ENCODE data around the gene NRIP1. TPM values are rescaled to one million over a fixed set of nuclear protein-coding genes. Genes with fewer than 3 reads are reported as not detected.

NRIP1 gene
- total RNA-seq, 1 donor from 2014 or later, result 84.6 TPM

- DNase-seq (ENCODE audit: low read depth), result no peak
Observed at GRCh38 chr21:15006594-15007230, 58.1 kb downstream of the NRIP1 start.

DNA sequence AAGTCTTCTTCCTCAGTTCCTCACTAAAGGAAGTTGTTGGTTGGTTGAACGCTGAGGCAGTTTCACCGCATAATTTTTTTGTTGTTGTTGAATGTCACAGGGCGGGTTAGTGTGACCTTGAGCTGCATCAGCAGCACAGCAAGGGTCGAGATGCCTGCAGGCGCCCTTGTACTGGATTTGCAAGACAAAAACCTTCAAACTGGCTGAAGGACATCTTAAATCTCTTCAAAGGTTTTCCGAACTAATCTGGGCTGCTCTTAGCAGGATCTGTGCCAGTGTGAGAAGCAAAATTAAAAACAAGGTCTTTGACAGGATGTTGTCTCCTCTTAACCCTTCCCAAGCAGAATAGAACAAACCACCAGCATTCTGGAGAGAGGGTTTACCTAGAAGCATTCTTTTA is 59.4 kb downstream of the NRIP1 start:
- no peak for DNase-seq (ENCODE audit: low read depth)

GRCh38 chr21:15004721-15005370 is 60.0 kb downstream of the NRIP1 start:
- DNase-seq (ENCODE audit: low read depth), result peak; percentile 47

- DNase-seq (ENCODE audit: low read depth), result no peak
Observed at GRCh38 chr21:15003463-15004135, 61.2 kb downstream of the NRIP1 start.

- DNase-seq (ENCODE audit: low read depth), result no peak
Observed at GRCh38 chr21:15001857-15002606, 62.8 kb downstream of the NRIP1 start.

DNA sequence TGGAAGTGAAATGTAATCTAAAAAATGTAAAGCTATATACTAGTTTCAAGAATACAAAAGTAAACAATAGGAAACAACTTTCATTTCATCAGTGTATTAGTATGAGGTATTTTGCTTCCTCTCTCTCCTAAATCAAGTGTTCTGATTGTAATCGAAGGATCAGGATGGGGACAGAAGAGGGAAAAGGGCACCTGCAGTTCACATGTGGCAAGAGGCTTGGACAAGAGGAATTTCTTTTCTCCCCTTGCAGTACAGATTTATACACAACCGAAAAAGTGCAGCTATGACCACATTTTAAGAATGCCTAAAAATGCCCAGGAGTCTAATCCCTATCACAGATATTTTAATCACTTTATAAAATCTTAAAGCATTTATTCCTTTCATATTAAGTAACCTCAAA is 63.7 kb downstream of the NRIP1 start:
- DNase-seq (ENCODE audit: low read depth), result peak; percentile 43

DNA sequence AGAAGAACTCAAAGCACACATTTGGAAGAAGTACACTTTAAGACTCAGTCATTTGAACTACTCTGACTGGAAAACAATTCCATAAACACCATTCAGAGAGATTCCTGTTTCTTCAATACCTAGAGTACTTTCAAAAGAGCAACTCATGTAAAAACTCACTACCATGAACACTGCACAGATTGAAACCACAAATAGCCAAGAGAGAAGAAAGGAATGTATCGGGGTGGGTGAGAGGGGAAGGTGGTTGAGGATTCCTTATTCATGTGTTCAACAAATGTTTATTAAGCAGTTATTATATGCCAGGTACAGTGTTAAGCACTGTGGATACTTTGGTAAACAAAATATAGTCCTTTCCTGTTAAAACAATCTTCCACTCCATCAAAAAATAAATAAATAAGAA is 64.7 kb downstream of the NRIP1 start:
- peak; percentile 95 for DNase-seq (ENCODE audit: low read depth)

- DNase-seq (ENCODE audit: low read depth), result no peak
Observed at GRCh38 chr21:14998784-14999183, 66.0 kb downstream of the NRIP1 start.

DNA sequence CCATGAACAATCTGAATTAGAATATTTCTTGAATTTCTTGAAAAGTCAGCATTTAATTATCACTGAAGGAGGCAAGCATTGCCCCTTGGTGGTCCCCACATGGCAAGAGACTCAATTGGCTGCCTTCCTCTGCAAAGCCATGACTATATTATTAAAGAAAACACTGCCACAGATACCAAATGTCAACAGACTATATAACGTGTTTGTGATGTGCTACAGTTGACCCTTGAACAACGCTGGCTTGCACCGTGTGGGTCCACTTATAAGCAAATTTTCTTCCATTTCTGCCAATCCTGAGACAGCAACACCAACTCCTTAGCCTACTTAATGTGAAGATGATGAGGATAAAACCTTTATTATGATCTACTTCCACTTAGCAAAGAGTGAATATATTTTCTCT is 66.5 kb downstream of the NRIP1 start:
- DNase-seq (ENCODE audit: low read depth), result no peak

- peak; percentile 54 for DNase-seq (ENCODE audit: low read depth)
Observed at GRCh38 chr21:14995695-14996490, 68.9 kb downstream of the NRIP1 start.

GRCh38 chr21:14995226-14995625 is 69.6 kb downstream of the NRIP1 start:
- no peak for DNase-seq (ENCODE audit: low read depth)

DNA sequence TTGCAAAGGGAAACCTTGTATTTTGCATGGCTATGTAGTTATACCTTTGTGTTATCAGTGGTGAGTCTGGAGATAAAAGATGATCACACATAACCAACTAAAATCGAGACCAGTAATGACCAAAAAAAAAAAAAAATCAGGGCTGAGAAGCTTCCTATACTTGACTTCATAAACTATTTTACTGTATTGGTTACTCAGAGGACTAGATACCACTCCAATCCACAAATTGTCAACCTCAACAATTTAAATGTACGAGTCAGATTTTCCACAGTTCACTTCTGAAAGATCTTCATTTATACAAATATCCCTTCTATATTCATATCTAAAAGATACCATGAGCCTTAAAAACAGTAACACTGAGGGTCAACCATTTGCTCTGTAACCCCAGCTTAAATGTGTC is 71.7 kb downstream of the NRIP1 start:
- DNase-seq (ENCODE audit: low read depth), result no peak

DNA sequence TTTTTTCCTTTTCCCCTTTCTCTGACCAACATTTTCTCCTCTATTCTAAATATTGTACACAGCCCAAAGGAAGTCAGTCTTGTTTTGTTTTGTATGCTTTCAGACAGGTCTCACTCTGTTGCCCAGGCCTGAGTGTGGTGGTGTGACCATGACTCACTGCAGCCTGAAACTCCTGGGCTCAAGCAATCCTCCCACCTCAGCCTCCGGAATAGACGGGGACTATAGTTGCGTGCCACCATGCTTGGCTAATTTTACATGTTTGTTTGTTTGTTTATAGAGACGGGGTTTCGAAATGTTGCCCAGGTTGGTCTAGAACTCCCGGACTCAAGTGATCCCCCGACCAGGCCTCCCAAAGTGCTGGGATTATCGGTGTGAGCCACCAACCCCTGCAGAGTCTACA is 72.8 kb downstream of the NRIP1 start:
- DNase-seq (ENCODE audit: low read depth), result peak; percentile 93

GRCh38 chr21:14989359-14989758 is 75.4 kb downstream of the NRIP1 start:
- DNase-seq (ENCODE audit: low read depth), result no peak

GRCh38 chr21:14988760-14989159 is 76.0 kb downstream of the NRIP1 start:
- no peak for DNase-seq (ENCODE audit: low read depth)

DNA sequence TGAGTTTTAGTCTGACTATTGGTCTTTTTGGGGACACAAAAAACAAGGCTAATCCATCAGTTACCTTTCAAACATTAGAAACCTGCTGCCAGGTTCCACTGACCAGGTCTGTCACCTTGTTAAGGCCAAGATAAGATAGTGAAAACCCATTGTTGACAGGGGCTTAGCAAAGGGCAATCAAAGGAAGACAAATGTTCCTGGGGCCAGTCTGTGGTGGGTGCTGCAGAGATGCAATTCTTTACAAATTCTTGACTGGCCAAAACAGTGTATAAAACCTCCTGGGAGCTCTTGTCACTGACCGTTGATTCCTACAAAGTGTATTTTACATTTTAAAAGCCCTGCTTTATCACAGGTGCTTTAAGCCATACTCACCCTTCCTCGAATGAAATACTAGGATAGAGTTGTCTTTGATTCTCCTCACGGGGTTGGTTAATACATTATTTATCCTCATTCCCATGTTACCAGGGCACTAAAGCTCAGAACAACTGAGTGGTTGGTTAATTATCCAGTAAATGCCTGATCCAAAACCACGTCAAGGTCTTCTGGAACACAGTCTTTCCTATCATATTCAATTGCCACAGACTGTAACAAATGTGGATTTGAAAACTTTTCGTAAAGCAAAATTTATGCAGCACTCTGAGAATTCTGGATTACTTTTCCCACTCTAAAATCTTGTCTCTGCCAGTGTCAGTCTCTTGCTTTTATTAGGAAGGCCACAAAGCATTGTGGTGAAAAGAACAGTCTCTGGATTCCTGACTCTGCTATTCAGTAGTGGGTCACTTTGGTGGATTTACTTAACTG is 77.2 kb downstream of the NRIP1 start:
- peak; percentile 73 for DNase-seq (ENCODE audit: low read depth)

DNA sequence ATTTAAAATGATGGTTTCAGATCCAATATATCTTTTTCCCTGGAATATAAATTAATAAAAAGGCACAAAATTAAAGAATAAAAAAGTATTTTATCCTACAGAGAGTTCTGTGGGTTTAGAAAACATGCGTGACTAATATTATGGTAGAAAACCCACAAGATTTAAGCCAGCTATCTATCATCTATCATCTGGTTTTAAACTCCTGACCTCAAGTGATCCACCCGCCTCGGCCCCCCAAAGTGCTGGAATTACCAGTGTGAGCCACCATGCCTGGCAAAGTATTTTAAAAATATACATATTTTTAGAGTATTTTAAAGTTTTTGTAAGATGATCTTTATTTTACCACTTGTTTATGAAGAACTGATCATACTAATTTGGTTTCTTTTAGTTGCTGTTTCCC is 79.5 kb downstream of the NRIP1 start:
- no peak for DNase-seq (ENCODE audit: low read depth)

DNA sequence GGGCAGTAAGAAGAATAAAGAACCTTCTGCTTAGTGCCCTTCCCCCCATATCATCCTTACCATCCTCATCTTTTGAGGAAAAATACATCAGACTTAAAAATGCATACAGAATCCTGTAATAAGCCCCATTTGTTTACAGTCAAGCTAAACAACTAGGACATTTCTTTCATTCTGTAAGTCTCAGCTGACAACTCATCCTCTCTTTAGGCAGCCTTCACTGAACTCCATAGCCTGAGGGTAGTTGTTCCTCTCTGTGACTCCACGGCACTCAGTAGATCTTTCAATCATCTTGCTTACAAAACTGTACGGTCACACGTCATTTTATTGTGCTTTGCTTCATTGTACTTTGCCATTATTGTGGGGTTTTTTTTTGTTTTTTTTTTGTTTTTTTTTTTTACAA is 82.5 kb downstream of the NRIP1 start:
- no peak for DNase-seq (ENCODE audit: low read depth)

DNA sequence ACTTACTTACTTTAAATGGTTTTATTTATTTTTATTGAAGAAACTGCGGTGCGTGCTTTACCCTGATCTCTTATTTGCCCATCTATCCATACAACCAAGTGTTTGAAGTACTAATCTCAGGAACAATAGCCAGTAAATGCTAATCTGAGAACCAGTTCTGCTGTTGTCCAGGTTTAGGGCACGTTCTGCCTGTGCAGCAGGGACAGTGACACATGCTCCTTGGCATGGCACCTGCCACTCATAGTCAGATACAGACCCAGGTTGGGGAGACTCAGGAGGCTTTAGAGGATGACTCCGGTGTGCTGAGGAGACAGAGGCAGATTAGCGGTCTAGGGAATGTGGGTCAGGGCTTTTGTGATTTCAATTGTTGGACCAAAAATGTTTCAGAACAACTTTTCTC is 83.6 kb downstream of the NRIP1 start:
- no peak for DNase-seq (ENCODE audit: low read depth)

- no peak for DNase-seq (ENCODE audit: low read depth)
Observed at GRCh38 chr21:14979264-14979663, 85.5 kb downstream of the NRIP1 start.

GRCh38 chr21:14977814-14978213 is 87.0 kb downstream of the NRIP1 start:
- DNase-seq (ENCODE audit: low read depth), result no peak

Measured in renal cortical epithelial cell (primary cell).